ENCODE data around the gene LPP. TPM values are rescaled to one million over a fixed set of nuclear protein-coding genes. Genes with fewer than 3 reads are reported as not detected.

Gene LPP
- total and polyA plus RNA-seq, 10 of the 15 experiments (the other 5 are each of a cell fraction or from before 2014, with no cell fraction given), result under 0.01 to 0.62 (median 0.03) TPM

DNA sequence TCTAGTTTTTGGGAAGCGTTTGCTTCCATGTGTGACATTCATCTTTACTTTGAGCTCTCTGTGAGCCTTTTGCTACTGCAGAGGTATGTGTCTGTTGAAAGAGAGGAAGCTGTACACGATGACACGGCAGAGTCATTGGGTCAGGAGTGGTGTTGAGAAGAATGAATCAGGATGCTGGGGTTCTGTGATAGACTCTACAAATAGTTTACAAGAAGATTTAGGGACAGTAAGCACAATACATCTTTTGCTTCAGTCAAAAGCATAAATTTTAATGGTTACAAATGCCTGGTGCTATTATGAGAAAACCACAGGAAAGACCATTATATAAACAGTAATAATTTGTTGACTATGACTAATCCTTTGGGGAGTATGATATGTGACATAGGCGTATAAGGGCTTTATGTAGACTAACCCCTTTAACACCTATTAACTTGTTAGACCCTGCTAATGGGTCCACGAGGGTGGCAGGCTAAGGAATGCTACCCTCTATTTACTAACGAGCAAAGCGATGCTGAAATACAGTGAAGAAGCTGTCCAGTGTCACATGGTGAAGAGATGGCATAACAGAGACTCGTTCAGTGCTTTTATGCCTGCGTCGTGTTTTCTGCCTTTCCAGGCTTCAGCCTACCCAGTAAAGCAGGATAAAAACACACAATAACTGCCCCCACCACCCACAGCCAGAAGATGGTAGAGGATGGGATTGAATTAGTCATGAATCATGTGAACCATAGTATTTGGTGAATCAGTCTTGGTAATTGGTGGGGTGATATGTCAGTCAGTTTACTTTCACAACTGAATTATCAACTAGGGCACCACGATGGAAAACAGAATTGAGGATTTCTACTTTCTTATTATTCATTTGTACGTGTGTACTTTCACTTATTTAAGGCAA, 118.8 kb downstream of the LPP start (continued):
- TF ChIP-seq KAT2A (conservative IDR thresholded peaks at IDR 0.05; ENCODE audit: control insufficient read depth, low read depth, low read length) (no peak), NR2C1 (IDR thresholded peaks at IDR 0.05) (no peak), MEF2A (IDR thresholded peaks at IDR 0.05; ENCODE audit: insufficient read depth, low read depth, low read length) (no peak), MTA3 (IDR thresholded peaks at IDR 0.05; ENCODE audit: borderline replicate concordance, low read length) (no peak), SMARCA5 (IDR thresholded peaks at IDR 0.05) (no peak), CHD2 (IDR thresholded peaks at IDR 0.05; ENCODE audit: borderline replicate concordance, low read depth, low read length) (no peak), RCOR1 (conservative IDR thresholded peaks at IDR 0.05; ENCODE audit: low read depth, low read length) (no peak), BCL11A (IDR thresholded peaks at IDR 0.05; ENCODE audit: low read depth, low read length) (no peak)
- TF ChIP-seq, protein P1, sequence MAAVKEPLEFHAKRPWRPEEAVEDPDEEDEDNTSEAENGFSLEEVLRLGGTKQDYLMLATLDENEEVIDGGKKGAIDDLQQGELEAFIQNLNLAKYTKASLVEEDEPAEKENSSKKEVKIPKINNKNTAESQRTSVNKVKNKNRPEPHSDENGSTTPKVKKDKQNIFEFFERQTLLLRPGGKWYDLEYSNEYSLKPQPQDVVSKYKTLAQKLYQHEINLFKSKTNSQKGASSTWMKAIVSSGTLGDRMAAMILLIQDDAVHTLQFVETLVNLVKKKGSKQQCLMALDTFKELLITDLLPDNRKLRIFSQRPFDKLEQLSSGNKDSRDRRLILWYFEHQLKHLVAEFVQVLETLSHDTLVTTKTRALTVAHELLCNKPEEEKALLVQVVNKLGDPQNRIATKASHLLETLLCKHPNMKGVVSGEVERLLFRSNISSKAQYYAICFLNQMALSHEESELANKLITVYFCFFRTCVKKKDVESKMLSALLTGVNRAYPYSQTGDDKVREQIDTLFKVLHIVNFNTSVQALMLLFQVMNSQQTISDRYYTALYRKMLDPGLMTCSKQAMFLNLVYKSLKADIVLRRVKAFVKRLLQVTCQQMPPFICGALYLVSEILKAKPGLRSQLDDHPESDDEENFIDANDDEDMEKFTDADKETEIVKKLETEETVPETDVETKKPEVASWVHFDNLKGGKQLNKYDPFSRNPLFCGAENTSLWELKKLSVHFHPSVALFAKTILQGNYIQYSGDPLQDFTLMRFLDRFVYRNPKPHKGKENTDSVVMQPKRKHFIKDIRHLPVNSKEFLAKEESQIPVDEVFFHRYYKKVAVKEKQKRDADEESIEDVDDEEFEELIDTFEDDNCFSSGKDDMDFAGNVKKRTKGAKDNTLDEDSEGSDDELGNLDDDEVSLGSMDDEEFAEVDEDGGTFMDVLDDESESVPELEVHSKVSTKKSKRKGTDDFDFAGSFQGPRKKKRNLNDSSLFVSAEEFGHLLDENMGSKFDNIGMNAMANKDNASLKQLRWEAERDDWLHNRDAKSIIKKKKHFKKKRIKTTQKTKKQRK (IDR thresholded peaks at IDR 0.05; ENCODE audit: low read depth, low read length), result no peak
- TF ChIP-seq, protein P2, sequence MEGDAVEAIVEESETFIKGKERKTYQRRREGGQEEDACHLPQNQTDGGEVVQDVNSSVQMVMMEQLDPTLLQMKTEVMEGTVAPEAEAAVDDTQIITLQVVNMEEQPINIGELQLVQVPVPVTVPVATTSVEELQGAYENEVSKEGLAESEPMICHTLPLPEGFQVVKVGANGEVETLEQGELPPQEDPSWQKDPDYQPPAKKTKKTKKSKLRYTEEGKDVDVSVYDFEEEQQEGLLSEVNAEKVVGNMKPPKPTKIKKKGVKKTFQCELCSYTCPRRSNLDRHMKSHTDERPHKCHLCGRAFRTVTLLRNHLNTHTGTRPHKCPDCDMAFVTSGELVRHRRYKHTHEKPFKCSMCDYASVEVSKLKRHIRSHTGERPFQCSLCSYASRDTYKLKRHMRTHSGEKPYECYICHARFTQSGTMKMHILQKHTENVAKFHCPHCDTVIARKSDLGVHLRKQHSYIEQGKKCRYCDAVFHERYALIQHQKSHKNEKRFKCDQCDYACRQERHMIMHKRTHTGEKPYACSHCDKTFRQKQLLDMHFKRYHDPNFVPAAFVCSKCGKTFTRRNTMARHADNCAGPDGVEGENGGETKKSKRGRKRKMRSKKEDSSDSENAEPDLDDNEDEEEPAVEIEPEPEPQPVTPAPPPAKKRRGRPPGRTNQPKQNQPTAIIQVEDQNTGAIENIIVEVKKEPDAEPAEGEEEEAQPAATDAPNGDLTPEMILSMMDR (IDR thresholded peaks at IDR 0.05 in 2 of 3, conservative IDR thresholded peaks at IDR 0.05 in 1 of 3; ENCODE audit: control insufficient read depth in 2 of 3, extremely low read depth in 1 of 3, insufficient read depth in 1 of 3, low read depth in 3 of 3, low read length in 3 of 3), result no peak

Data from GM12878 (cell line).